Astrocyte (in vitro differentiated cells and primary cell): Measurements from ENCODE around the gene DNAJB12. TPM values are rescaled to one million over a fixed set of nuclear protein-coding genes. Genes with fewer than 3 reads are reported as not detected.

ENCODE experiments used
- DNase-seq: peaks from one replicate; pipeline ENCODE4 v3.0.0-alpha.2; 2010; ENCODE audit warnings: low read depth
- FAIRE-seq: peaks from 2 replicates; lab custom pipeline; 2011; peaks lifted over from hg19 to GRCh38; lab: Jason Lieb, UNC
- H2AFZ ChIP-seq: 2 replicates; pipeline ENCODE4 v1.6.0; 2012; ENCODE audit warnings: low read depth, low read length, inconsistent platforms
- H3K27ac ChIP-seq: 2 replicates; pipeline ENCODE4 v1.5.1; 2011; ENCODE audit warnings: low read depth, low read length, inconsistent platforms
- H3K27me3 ChIP-seq: 2 replicates; pipeline ENCODE4 v1.6.0; 2011; ENCODE audit warnings: low read length, inconsistent platforms; ENCODE audit not compliant: insufficient read depth
- H3K36me3 ChIP-seq: 2 replicates; pipeline ENCODE4 v1.5.1; 2011; ENCODE audit warnings: low read length, inconsistent platforms; ENCODE audit not compliant: insufficient read depth
- H3K4me1 ChIP-seq: 2 replicates; pipeline ENCODE4 v1.5.1; 2011; ENCODE audit warnings: low read length, inconsistent platforms; ENCODE audit not compliant: insufficient read depth
- H3K4me2 ChIP-seq: 2 replicates; pipeline ENCODE4 v1.6.0; 2012; ENCODE audit warnings: low read length, inconsistent platforms
- H3K4me3 ChIP-seq: 2 replicates; pipeline ENCODE4 v1.5.1; 2011; ENCODE audit warnings: low read depth, mild to moderate bottlenecking, low read length, inconsistent platforms; ENCODE audit not compliant: insufficient read depth
- H3K79me2 ChIP-seq: 2 replicates; pipeline ENCODE4 v1.6.0; 2012; ENCODE audit warnings: mild to moderate bottlenecking, low read length, inconsistent platforms; ENCODE audit not compliant: insufficient read depth
- H3K9ac ChIP-seq: 2 replicates; pipeline ENCODE4 v1.6.0; 2012; ENCODE audit warnings: mild to moderate bottlenecking, low read length, inconsistent platforms
- H3K9me3 ChIP-seq: 2 replicates; pipeline ENCODE4 v1.5.1; 2012; ENCODE audit warnings: low read depth, mild to moderate bottlenecking, low read length, inconsistent platforms; ENCODE audit not compliant: insufficient read depth
- H4K20me1 ChIP-seq: 2 replicates; pipeline ENCODE4 v1.6.0; 2012; ENCODE audit warnings: low read length, inconsistent platforms; ENCODE audit not compliant: insufficient read depth
- H3K27ac Mint-ChIP-seq: one replicate; pipeline ENCODE4 v1.8.0; 2021; ENCODE audit warnings: mild to moderate bottlenecking, mixed read lengths; ENCODE audit not compliant: unreplicated experiment
- H3K27me3 Mint-ChIP-seq: one replicate; pipeline ENCODE4 v1.8.0; 2021; ENCODE audit warnings: low read depth, mixed read lengths; ENCODE audit not compliant: unreplicated experiment
- H3K36me3 Mint-ChIP-seq: one replicate; pipeline ENCODE4 v1.8.0; 2021; ENCODE audit warnings: low read depth, mixed read lengths; ENCODE audit not compliant: unreplicated experiment
- H3K4me1 Mint-ChIP-seq: one replicate; pipeline ENCODE4 v1.8.0; 2021; ENCODE audit warnings: low read depth, mixed read lengths; ENCODE audit not compliant: unreplicated experiment
- H3K4me3 Mint-ChIP-seq: one replicate; pipeline ENCODE4 v1.8.0; 2021; ENCODE audit warnings: mild to moderate bottlenecking, moderate library complexity, mixed read lengths; ENCODE audit not compliant: unreplicated experiment
- H3K9me3 Mint-ChIP-seq: one replicate; pipeline ENCODE4 v1.8.0; 2021; ENCODE audit warnings: mild to moderate bottlenecking, mixed read lengths; ENCODE audit not compliant: unreplicated experiment
- CTCF ChIP-seq: IDR thresholded peaks from 2 replicates; pipeline ENCODE4 v1.5.1; 2011; ENCODE audit warnings: low read depth, mild to moderate bottlenecking, inconsistent platforms, low read length, moderate library complexity; ENCODE audit not compliant: insufficient read depth
- EZH2 ChIP-seq: IDR thresholded peaks from 2 replicates; pipeline ENCODE4 v1.6.1; 2012; ENCODE audit warnings: mild to moderate bottlenecking, low read length, inconsistent platforms; ENCODE audit not compliant: insufficient read depth
- total RNA-seq: library from RNA; stranded (reverse); gene quantifications from 2 replicates; pipeline ENCODE4 v1.2.1, GENCODE V29; 2021

The DNAJB12 gene
- total RNA-seq, 1 donor from 2014 or later: 24.3 TPM

GRCh38 chr10:72379776-72380175, 25.1 kb upstream of the DNAJB12 start:
- no peaks in the 10 kb centered on the region for H3K27me3 ChIP-seq
- Mint-ChIP-seq H3K4me1 (peaks cover 4% of the 10 kb centered on the region), H3K9me3 (no peaks in the 10 kb centered on the region), H3K36me3 (peaks cover 2% of the 10 kb centered on the region), H3K27me3 (no peaks in the 10 kb centered on the region), H3K4me3 (no peak overlapping the region), H3K27ac (no peak overlapping the region)
- peaks cover 4% of the 10 kb centered on the region for H3K4me1 ChIP-seq
- no peaks in the 10 kb centered on the region for H3K36me3 ChIP-seq
- TF ChIP-seq CTCF (no peak), EZH2 (no peak)
- no peak overlapping the region for H3K9ac ChIP-seq
- no peak overlapping the region for H3K27ac ChIP-seq
- no peak overlapping the region for H2AFZ ChIP-seq
- H3K9me3 ChIP-seq: no peaks in the 10 kb centered on the region
- no peak overlapping the region for H3K4me3 ChIP-seq
- FAIRE-seq (no peak), DNase-seq (peak; percentile 14)
- H4K20me1 ChIP-seq: no peaks in the 10 kb centered on the region
- H3K79me2 ChIP-seq: no peaks in the 10 kb centered on the region
- no peak overlapping the region for H3K4me2 ChIP-seq

GRCh38 chr10:72379062-72379461, 24.3 kb upstream of the DNAJB12 start:
- Histone ChIP-seq H3K4me1 (peaks cover 4% of the 10 kb centered on the region), H3K79me2 (no peaks in the 10 kb centered on the region), H3K4me2 (no peak overlapping the region), H3K36me3 (peaks cover 3% of the 10 kb centered on the region), H3K27me3 (no peaks in the 10 kb centered on the region), H4K20me1 (no peaks in the 10 kb centered on the region), H3K9me3 (no peaks in the 10 kb centered on the region), H3K9ac (no peak overlapping the region), H2AFZ (no peak overlapping the region), H3K27ac (no peak overlapping the region), H3K4me3 (no peak overlapping the region)
- H3K4me3 Mint-ChIP-seq: no peak overlapping the region
- H3K27me3 Mint-ChIP-seq: no peaks in the 10 kb centered on the region
- H3K27ac Mint-ChIP-seq: no peak overlapping the region
- DNase-seq (no peak), FAIRE-seq (no peak)
- TF ChIP-seq EZH2: no peak
- no peak for TF ChIP-seq CTCF
- peaks cover 2% of the 10 kb centered on the region for H3K36me3 Mint-ChIP-seq
- peaks cover 4% of the 10 kb centered on the region for H3K4me1 Mint-ChIP-seq
- H3K9me3 Mint-ChIP-seq: no peaks in the 10 kb centered on the region

DNA sequence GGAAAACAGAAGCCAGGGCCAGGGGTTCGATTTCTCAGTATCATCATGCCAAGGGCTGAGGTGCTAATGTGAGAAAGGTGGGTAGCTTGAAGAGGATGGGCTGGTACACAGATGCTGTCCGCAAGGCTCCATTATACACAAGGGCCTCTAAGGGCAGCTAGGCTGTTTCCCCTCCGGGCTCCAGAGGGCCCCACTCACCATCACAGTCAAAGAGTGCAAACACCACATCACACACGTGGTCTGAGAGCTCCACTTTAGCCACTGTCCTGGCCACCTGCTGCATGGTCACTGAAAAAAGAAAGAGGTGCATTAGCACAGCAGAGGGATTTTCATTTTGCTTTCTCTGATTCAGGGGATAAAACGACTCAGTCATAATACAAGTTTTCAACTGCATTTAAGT, 20.9 kb upstream of the DNAJB12 start:
- H3K9me3 ChIP-seq: no peaks in the 10 kb centered on the region
- TF ChIP-seq CTCF (no peak), EZH2 (no peak)
- no peak for DNase-seq
- FAIRE-seq: no peak
- Mint-ChIP-seq H3K4me1 (peaks cover 4% of the 10 kb centered on the region), H3K36me3 (peaks cover 2% of the 10 kb centered on the region), H3K27me3 (no peaks in the 10 kb centered on the region), H3K27ac (peak overlapping the region; percentile 44), H3K4me3 (no peak overlapping the region), H3K9me3 (no peaks in the 10 kb centered on the region)
- no peak overlapping the region for H2AFZ ChIP-seq
- H3K9ac ChIP-seq: no peak overlapping the region
- H3K36me3 ChIP-seq: peaks cover 3% of the 10 kb centered on the region
- no peak overlapping the region for H3K4me2 ChIP-seq
- no peak overlapping the region for H3K27ac ChIP-seq
- no peaks in the 10 kb centered on the region for H4K20me1 ChIP-seq
- peaks cover 4% of the 10 kb centered on the region for H3K4me1 ChIP-seq
- no peaks in the 10 kb centered on the region for H3K79me2 ChIP-seq
- H3K4me3 ChIP-seq: no peak overlapping the region
- no peaks in the 10 kb centered on the region for H3K27me3 ChIP-seq
